IMR-90 (cell line): ENCODE data around the gene DNAJC6. TPM values are rescaled to one million over a fixed set of nuclear protein-coding genes. Genes with fewer than 3 reads are reported as not detected.

Experiments used
- ATAC-seq: fragments of 200-7000 bp; cut with Tn5 transposase; 2 replicates; pipeline ENCODE4 v1.9.1; 2020; ENCODE audit warnings: low read depth, mild to moderate bottlenecking, moderate library complexity
- BruUV-seq: library from RNA; stranded (reverse); fragments of 400-500 nt; replicated peaks from 2 replicates; lab custom pipeline; 2021; lab: Mats Ljungman, UMichigan
- CTCF ChIA-PET: fragments of 300-600 bp; formaldehyde crosslinking; extraction: SDS; loops from one replicate; lab custom pipeline; 2021; ENCODE audit warnings: antibody characterized with exemption; lab: Yijun Ruan, JAX
- POLR2A ChIA-PET: fragments of 300-600 bp; sonication (Branson Sonifier 250); formaldehyde crosslinking; loops from one replicate; lab custom pipeline; 2022; ENCODE audit warnings: antibody characterized with exemption; ENCODE audit not compliant: unreplicated experiment; lab: Charles Lee
- DNase-seq: peaks from one replicate; pipeline ENCODE4 v3.0.0; 2013
- H2AFZ ChIP-seq: replicated peaks from 2 replicates; pipeline ENCODE3; 2013; ENCODE audit warnings: low read length, mild to moderate bottlenecking; ENCODE audit not compliant: poor library complexity
- H2AK5ac ChIP-seq: 2 replicates; pipeline ENCODE4 v1.6.1; 2013; ENCODE audit warnings: low read depth, low read length, inconsistent platforms
- H2AK9ac ChIP-seq: replicated peaks from 2 replicates; pipeline ENCODE3; 2013; ENCODE audit warnings: mild to moderate bottlenecking, low read depth, low read length, moderate library complexity; ENCODE audit not compliant: poor library complexity
- H2BK120ac ChIP-seq: 2 replicates; pipeline ENCODE4 v1.6.1; 2013; ENCODE audit warnings: low read depth, low read length, inconsistent platforms
- H2BK15ac ChIP-seq: 3 replicates; pipeline ENCODE4 v1.6.1; 2013; ENCODE audit warnings: low read depth, low read length, inconsistent platforms
- H2BK20ac ChIP-seq: 2 replicates; pipeline ENCODE4 v1.6.1; 2013; ENCODE audit warnings: low read depth, mild to moderate bottlenecking, inconsistent platforms, low read length, moderate library complexity
- H2BK5ac ChIP-seq: 2 replicates; pipeline ENCODE4 v1.6.1; 2013; ENCODE audit warnings: mild to moderate bottlenecking, low read depth, low read length, inconsistent platforms; ENCODE audit not compliant: poor library complexity, severe bottlenecking
- H3K14ac ChIP-seq: replicated peaks from 2 replicates; pipeline ENCODE4 v1.6.1; 2013; ENCODE audit warnings: low read depth, low read length, inconsistent platforms
- H3K18ac ChIP-seq: 2 replicates; pipeline ENCODE4 v1.6.1; 2013; ENCODE audit warnings: low read depth, low read length, control low read depth
- H3K23ac ChIP-seq: 2 replicates; pipeline ENCODE4 v1.6.1; 2013; ENCODE audit warnings: low read depth, low read length, inconsistent platforms
- H3K27ac ChIP-seq: 2 replicates; pipeline ENCODE4 v1.5.1; 2013; ENCODE audit warnings: mild to moderate bottlenecking, control low read depth, low read length; ENCODE audit not compliant: insufficient read depth
- H3K27me3 ChIP-seq: 2 replicates; pipeline ENCODE4 v1.6.1; 2013; ENCODE audit warnings: low read length; ENCODE audit not compliant: control insufficient read depth, insufficient read depth
- H3K36me3 ChIP-seq: 2 replicates; pipeline ENCODE4 v1.6.1; 2013; ENCODE audit warnings: low read length, mixed read lengths; ENCODE audit not compliant: control insufficient read depth, insufficient read depth
- H3K4ac ChIP-seq: 2 replicates; pipeline ENCODE4 v1.6.1; 2013; ENCODE audit warnings: low read depth, low read length, inconsistent platforms
- H3K4me1 ChIP-seq: 2 replicates; pipeline ENCODE4 v1.6.1; 2013; ENCODE audit warnings: low read length, mixed read lengths; ENCODE audit not compliant: control insufficient read depth, insufficient read depth
- H3K4me2 ChIP-seq: 2 replicates; pipeline ENCODE4 v1.6.1; 2013; ENCODE audit warnings: low read depth, mild to moderate bottlenecking, control low read depth, low read length, moderate library complexity
- H3K4me3 ChIP-seq: 2 replicates; pipeline ENCODE4 v1.5.1; 2013; ENCODE audit warnings: low read depth, mild to moderate bottlenecking, control low read depth, low read length, moderate library complexity; ENCODE audit not compliant: insufficient read depth
- H3K56ac ChIP-seq: 2 replicates; pipeline ENCODE4 v1.6.1; 2013; ENCODE audit warnings: low read length, inconsistent platforms; ENCODE audit not compliant: insufficient read depth; ENCODE audit errors: extremely low read depth
- H3K79me1 ChIP-seq, 2 experiments: 2 replicates each; pipeline ENCODE4 v1.6.1; 2013; ENCODE audit warnings: low read length in 2 of 2, inconsistent platforms in 1 of 2, low read depth in 1 of 2
- H3K9ac ChIP-seq: 2 replicates; pipeline ENCODE4 v1.6.1; 2013; ENCODE audit warnings: low read depth, low read length, control low read depth
- H3K9me1 ChIP-seq: 2 replicates; pipeline ENCODE4 v1.6.1; 2013; ENCODE audit warnings: low read length, inconsistent platforms; ENCODE audit not compliant: insufficient read depth
- H3K9me3 ChIP-seq: 2 replicates; pipeline ENCODE4 v1.6.1; 2013; ENCODE audit warnings: low read length; ENCODE audit not compliant: control insufficient read depth, insufficient read depth
- H4K20me1 ChIP-seq: 2 replicates; pipeline ENCODE4 v1.6.1; 2013; ENCODE audit warnings: low read length, inconsistent platforms; ENCODE audit not compliant: insufficient read depth
- H4K5ac ChIP-seq: 2 replicates; pipeline ENCODE4 v1.6.1; 2013; ENCODE audit warnings: mild to moderate bottlenecking, low read depth, low read length, control low read depth
- H4K8ac ChIP-seq, 2 experiments: 2 replicates each; pipeline ENCODE4 v1.6.1; 2013; ENCODE audit warnings: low read depth in 2 of 2, low read length in 2 of 2, control low read depth in 1 of 2, inconsistent platforms in 1 of 2
- H4K91ac ChIP-seq: 2 replicates; pipeline ENCODE4 v1.6.1; 2013; ENCODE audit warnings: low read depth, low read length, inconsistent platforms; ENCODE audit not compliant: insufficient read depth
- NFE2L2 ChIP-seq: fragments of 150-350 bp; IDR thresholded peaks from 2 replicates; pipeline ENCODE4 v1.6.1; 2016; ENCODE audit warnings: low read depth, mild to moderate bottlenecking, low read length
- whole genome bisulfite sequencing, 2 experiments: methylation state at CpG; one replicate each; pipeline versions ENCODE4 v1.1.5 to v1.1.7; 2013; ENCODE audit warnings: missing lambda C conversion rate in 2 of 2; ENCODE audit not compliant: insufficient read length in 1 of 2; ENCODE audit errors: extremely low coverage in 2 of 2; 5-methylcytosine and 5-hydroxymethylcytosine counted together
- dilution Hi-C: fragments of 300-500 bp; cut with HindIII; formaldehyde crosslinking; loops from one replicate; pipeline ENCODE4 v1.14.3; 2018; ENCODE audit warnings: low sequenced_read_pairs; ENCODE audit not compliant: unreplicated experiment
- in situ Hi-C: fragments of 300-500 bp; cut with MboI; formaldehyde crosslinking; loops from 3 replicates; pipeline ENCODE4 v1.14.3; 2019; ENCODE audit warnings: low sequenced_read_pairs, inconsistent platforms, mixed read lengths
- intact Hi-C: fragments of 100-400 bp; cut with micrococcal nuclease; formaldehyde crosslinking; loops from 2 replicates; pipeline ENCODE4 v1.10.0; 2022
- polyA plus RNA-seq, 3 experiments: library from polyadenylated mRNA; depleted of rRNA; stranded (reverse); fragments of >200 nt; gene quantifications; 2 replicates each; pipeline ENCODE4 v1.2.3, GENCODE V29; 2012; ENCODE audit warnings: low replicate concordance in 1 of 3
- total RNA-seq: library from RNA; depleted of rRNA; stranded (reverse); fragments of >200 nt; gene quantifications from 2 replicates; pipeline ENCODE4 v1.2.3, GENCODE V29; 2012

Gene DNAJC6
- total and polyA plus RNA-seq, 2 of the 4 experiments (the other 2 are of a cell fraction) = 0.05 to 0.18 TPM

DNA sequence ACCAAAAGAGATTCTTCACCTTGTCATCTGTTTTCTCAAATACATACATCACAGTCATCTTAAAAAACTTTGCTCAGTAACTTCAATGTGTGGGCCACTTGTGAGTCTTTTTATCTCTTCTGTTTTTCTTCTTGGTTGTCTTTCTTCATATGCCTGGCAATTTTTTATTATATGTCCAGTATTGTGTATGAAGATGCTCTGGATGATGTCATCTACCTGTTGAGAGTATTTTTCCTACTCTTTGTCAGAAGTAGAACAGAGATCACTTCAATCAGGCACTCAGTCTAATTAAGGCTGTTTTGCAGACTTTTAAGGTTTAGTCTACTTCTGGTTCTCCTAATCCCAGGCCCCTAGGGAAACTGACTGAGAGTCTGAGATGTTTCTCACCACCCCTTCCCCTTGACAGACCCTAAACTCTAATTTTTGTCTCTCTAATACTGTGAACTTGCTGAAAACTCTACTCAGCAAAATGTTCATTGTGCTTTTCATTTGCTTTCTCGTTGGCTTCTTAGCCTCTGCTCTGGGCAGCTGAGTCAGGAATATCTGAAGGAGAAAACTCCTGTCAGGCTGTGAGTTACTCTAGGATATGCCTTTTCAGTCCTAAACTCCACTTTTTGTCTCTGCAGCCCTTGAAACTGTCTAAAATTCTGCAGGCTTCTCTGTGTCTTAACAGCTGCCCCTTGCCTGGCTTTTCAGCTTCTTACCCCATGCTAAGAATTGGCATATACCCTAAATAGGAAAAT is 33.0 kb upstream of the DNAJC6 start:
- H3K4ac ChIP-seq = no peak overlapping the region
- DNase-seq (no peak), ATAC-seq (no peak)
- H3K14ac ChIP-seq = no peak overlapping the region
- no peak overlapping the region for H4K5ac ChIP-seq
- POLR2A ChIA-PET = no interaction called here
- H4K91ac ChIP-seq = no peak overlapping the region
- H2AK5ac ChIP-seq = no peak overlapping the region
- dilution Hi-C loops (no loop called here), intact Hi-C loops (no loop called here), in situ Hi-C loops (no loop called here)
- CTCF ChIA-PET = interaction anchor here (0.7 kb wide), 1 partner anchor 672 kb away, joined by 3 read pairs; no protein-coding TSS in a partner anchor
- no peak overlapping the region for H2BK120ac ChIP-seq
- peaks cover 5% of the 10 kb centered on the region for H3K27me3 ChIP-seq
- H2BK20ac ChIP-seq = no peak overlapping the region
- no peaks in the 10 kb centered on the region for H3K9me3 ChIP-seq
- no peak overlapping the region for H3K9ac ChIP-seq
- no peak overlapping the region for H3K4me2 ChIP-seq
- no TSS peak for BruUV-seq
- no peak overlapping the region for H2BK5ac ChIP-seq
- no peaks in the 10 kb centered on the region for H3K9me1 ChIP-seq
- H3K4me3 ChIP-seq = no peak overlapping the region
- no peak for TF ChIP-seq NFE2L2
- no peak overlapping the region for H2AFZ ChIP-seq
- no peaks in the 10 kb centered on the region for H3K36me3 ChIP-seq
- no peak overlapping the region for H3K56ac ChIP-seq
- H3K23ac ChIP-seq = no peak overlapping the region
- no peak overlapping the region for H2BK15ac ChIP-seq
- H4K20me1 ChIP-seq = no peaks in the 10 kb centered on the region
- H3K4me1 ChIP-seq = no peaks in the 10 kb centered on the region
- WGBS, 2 experiments = no CpG with 5 or more reads among the region's 1 CpG
- no peak overlapping the region for H4K8ac ChIP-seq
- H2AK9ac ChIP-seq = no peak overlapping the region
- H3K18ac ChIP-seq = no peak overlapping the region
- no peak overlapping the region for H3K27ac ChIP-seq
- H3K79me1 ChIP-seq = no peaks in the 10 kb centered on the region
